ENCODE results near the gene HOXA7. TPM values are rescaled to one million over a fixed set of nuclear protein-coding genes. Genes with fewer than 3 reads are reported as not detected.

The HOXA7 gene
- total and polyA plus RNA-seq, 2 of the 8 experiments (the other 6 are each of a cell fraction or from before 2014, with no cell fraction given), result 0.03 TPM; not detected in 1

- Histone ChIP-seq H3K4me3 (ENCODE audit: extremely low read depth in 1 of 4, insufficient read depth in 2 of 4, low read depth in 3 of 4, low read length in 4 of 4) (peak overlapping the region in 3 of 4 experiments; percentile 19 to 45 (median 29); a peak in 4 of 8 replicates), H3K56ac (replicated peaks; ENCODE audit: insufficient read length, low read depth, low read length) (no peak overlapping the region), H3K27ac (ENCODE audit: low read depth, low read length) (no peak overlapping the region), H3K23ac (ENCODE audit: insufficient read length) (no peak overlapping the region), H4K91ac (replicated peaks; ENCODE audit: insufficient read length, low read length) (no peak overlapping the region), H3K36me3 (ENCODE audit: control insufficient read depth in 2 of 4, insufficient read depth in 4 of 4, low read length in 3 of 4) (peaks cover 0 to 3% (median 0%) of the 10 kb centered on the region in 4 experiments; a peak in 1 of 8 replicates), H4K5ac (ENCODE audit: insufficient read length, low read depth, low read length) (no peak overlapping the region), H3K18ac (ENCODE audit: extremely low read depth, low read length) (peak overlapping the region; percentile 14; the same call in 1 of the 2 replicates), H3K14ac (ENCODE audit: insufficient read length) (no peak overlapping the region), H3K4ac (replicated peaks; ENCODE audit: insufficient read length, low read depth, low read length) (no peak overlapping the region), H3K79me2 (ENCODE audit: control insufficient read depth in 1 of 2, insufficient read depth in 2 of 2, low read length in 2 of 2) (no peaks in the 10 kb centered on the region), H2AFZ (ENCODE audit: low read length) (no peak overlapping the region), H2BK15ac (ENCODE audit: low read length) (no peak overlapping the region), H2BK5ac (ENCODE audit: low read depth, low read length) (no peak overlapping the region), H2BK20ac (ENCODE audit: low read length) (no peak overlapping the region), H2AK5ac (ENCODE audit: low read depth, low read length) (no peak overlapping the region), H2BK120ac (replicated peaks; ENCODE audit: low read depth, low read length) (no peak overlapping the region), H3K79me1 (ENCODE audit: low read depth, low read length) (no peaks in the 10 kb centered on the region), H3K23me2 (ENCODE audit: low read depth, low read length) (peaks cover 2% of the 10 kb centered on the region; the same call in 1 of the 2 replicates), H3K9me3 (ENCODE audit: insufficient read depth in 2 of 2, low read depth in 1 of 2, low read length in 1 of 2) (peaks cover 0 to 1% of the 10 kb centered on the region in 2 experiments; a peak in 1 of 4 replicates), H2BK12ac (ENCODE audit: low read depth, low read length) (0 out of 2 replicates have a peak overlapping the region, but pooled peaks have one; percentile 80), H3K4me2 (ENCODE audit: insufficient read depth in 1 of 2, low read depth in 2 of 2, low read length in 2 of 2) (peak overlapping the region; percentile 10 to 58; a peak in 3 of 4 replicates), H4K8ac (ENCODE audit: extremely low read depth, insufficient read depth, low read length) (no peak overlapping the region), H4K20me1 (replicated peaks in 1 of 2; ENCODE audit: control insufficient read depth in 1 of 2, insufficient read depth in 2 of 2, low read length in 2 of 2) (peaks cover 32 to 50% of the 10 kb centered on the region in 2 experiments), H3K27me3 (replicated peaks in 1 of 4; ENCODE audit: control insufficient read depth in 3 of 4, extremely low read depth in 1 of 4, insufficient read depth in 3 of 4, low read length in 3 of 4) (peaks cover 97 to 100% (median 100%) of the 10 kb centered on the region in 4 experiments), H3K4me1 (replicated peaks in 1 of 4; ENCODE audit: control insufficient read depth in 3 of 4, insufficient read depth in 4 of 4, low read length in 3 of 4) (peaks cover 0 to 6% (median 3%) of the 10 kb centered on the region in 4 experiments; a peak in 3 of 7 replicates), H3K9ac (replicated peaks in 1 of 4; ENCODE audit: extremely low read depth in 1 of 4, low read depth in 3 of 4, low read length in 3 of 4) (no peak overlapping the region)
- ChIA-PET CTCF (ENCODE audit: partially characterized antibody) (interaction anchor here (0.6 to 12.5 kb wide), 20 partner anchors 8 to 871 kb away, joined by 3 to 123 read pairs (median 4); partner anchors contain the start of genes HOXA1 and HOXA9), POLR2A (ENCODE audit: partially characterized antibody) (no interaction called here)
- DNase-seq (ENCODE audit: low read depth in 1 of 2, low spot score in 2 of 2) (peak in 1 of 2 experiments; percentile 86), FAIRE-seq (no peak)
- 5% methylated on average over 58 of the region's 58 CpGs; no CpG with 5 or more reads in 1 of the 2 experiments for WGBS, 2 experiments (ENCODE audit: extremely low coverage in 1 of 2, insufficient coverage in 1 of 2, insufficient read length in 1 of 2, insufficient replicate concordance in 2 of 2, low coverage in 1 of 2, low lambda C conversion rate in 2 of 2, missing lambda C conversion rate in 1 of 2)
- TF ChIP-seq CBX5 (IDR thresholded peaks at IDR 0.05; ENCODE audit: low read depth, low read length), result no peak
- TF ChIP-seq HDAC2 (IDR thresholded peaks at IDR 0.05; ENCODE audit: borderline replicate concordance in 1 of 2, low read depth in 2 of 2, low read length in 2 of 2), result no peak
- peak; percentile 13 for TF ChIP-seq EZH2 (IDR thresholded peaks at IDR 0.05; ENCODE audit: low read depth, low read length, severe bottlenecking)
- no peak for TF ChIP-seq CHD1 (IDR thresholded peaks at IDR 0.05; ENCODE audit: low read depth, low read length)
- no peak for TF ChIP-seq JUND (IDR thresholded peaks at IDR 0.05; ENCODE audit: low read length)
- TF ChIP-seq GABPA (IDR thresholded peaks at IDR 0.05; ENCODE audit: borderline replicate concordance, insufficient read depth, low read length), result 0 out of 2 replicates have a peak, but pooled peaks have one; percentile 17
- peak; percentile 69; the same call in 1 of the 2 replicates for TF ChIP-seq TCF12 (IDR thresholded peaks at IDR 0.05; ENCODE audit: low read depth, low read length)
- no peak for TF ChIP-seq RNF2 (IDR thresholded peaks at IDR 0.05; ENCODE audit: borderline replicate concordance, low read depth, low read length, missing control alignments, poor library complexity, severe bottlenecking)
These were observed 5.7 kb downstream of the HOXA7 start for GRCh38 chr7:27150568-27151340.

All from H1 (cell line).